Activated T-helper 1 cell treated with anti-CD3 and anti-CD28 coated beads, Interleukin-12 subunit alpha, Interleukin-12 subunit beta, Interleukin-2, Interleukin-4 antibody, amounts not matched to agents 30 ng/mL and 10 ng/mL and 1 ng/mL, durations not matched to agents 14 hours and 24 hours and 36 hours (primary cell): ENCODE data around the gene TLL2. TPM values are rescaled to one million over a fixed set of nuclear protein-coding genes. Genes with fewer than 3 reads are reported as not detected.

Experiments used
- DNase-seq: peaks from one replicate; pipeline ENCODE4 v3.0.0; 2021; ENCODE audit warnings: low spot score
- H3K27ac Mint-ChIP-seq: one replicate; pipeline ENCODE4 v1.8.0; 2021; ENCODE audit warnings: mild to moderate bottlenecking, mixed read lengths
- H3K27me3 Mint-ChIP-seq: one replicate; pipeline ENCODE4 v1.8.0; 2022; ENCODE audit warnings: mild to moderate bottlenecking, moderate library complexity, mixed read lengths; ENCODE audit not compliant: insufficient read depth
- H3K36me3 Mint-ChIP-seq: one replicate; pipeline ENCODE4 v1.8.0; 2021; ENCODE audit warnings: low read depth, mixed read lengths
- H3K4me1 Mint-ChIP-seq: one replicate; pipeline ENCODE4 v1.8.0; 2021; ENCODE audit warnings: low read depth, mixed read lengths
- H3K4me3 Mint-ChIP-seq: one replicate; pipeline ENCODE4 v1.8.0; 2021; ENCODE audit warnings: mild to moderate bottlenecking, moderate library complexity, mixed read lengths
- H3K9me3 Mint-ChIP-seq: one replicate; pipeline ENCODE4 v1.8.0; 2021; ENCODE audit warnings: mixed read lengths
- intact Hi-C: fragments of 100-400 bp; cut with micrococcal nuclease; formaldehyde crosslinking; loops from one replicate; pipeline ENCODE4 v1.15.1; 2024
- total RNA-seq: library from RNA; stranded (reverse); gene quantifications from 2 replicates; pipeline ENCODE4 v1.2.3, GENCODE V29; 2022

TLL2 gene
- total RNA-seq, 1 donor from 2014 or later, result not detected

GRCh38 chr10:96473866-96474265 lies 39.9 kb downstream of the TLL2 start:
- no peaks in the 10 kb centered on the region for H3K36me3 Mint-ChIP-seq
- peaks cover 12% of the 10 kb centered on the region for H3K27me3 Mint-ChIP-seq

GRCh38 chr10:96470116-96470743 lies 43.5 kb downstream of the TLL2 start:
- Mint-ChIP-seq H3K4me3 (no peak overlapping the region), H3K9me3 (no peaks in the 10 kb centered on the region), H3K27ac (no peak overlapping the region), H3K27me3 (peaks cover 19% of the 10 kb centered on the region), H3K4me1 (no peaks in the 10 kb centered on the region), H3K36me3 (no peaks in the 10 kb centered on the region)
- intact Hi-C loops, result no loop called here
- DNase-seq, result no peak

More at GRCh38 chr10:96473866-96474265, 39.9 kb downstream of the TLL2 start:
- DNase-seq, result no peak
- Mint-ChIP-seq H3K9me3 (no peaks in the 10 kb centered on the region), H3K4me1 (no peaks in the 10 kb centered on the region), H3K27ac (no peak overlapping the region), H3K4me3 (no peak overlapping the region)
- intact Hi-C loops, result no loop called here

GRCh38 chr10:96468845-96469244 lies 44.9 kb downstream of the TLL2 start:
- H3K27ac Mint-ChIP-seq, result no peak overlapping the region
- H3K9me3 Mint-ChIP-seq, result no peaks in the 10 kb centered on the region
- peaks cover 19% of the 10 kb centered on the region for H3K27me3 Mint-ChIP-seq

GRCh38 chr10:96465599-96465998 lies 48.1 kb downstream of the TLL2 start:
- peaks cover 3% of the 10 kb centered on the region for H3K9me3 Mint-ChIP-seq
- peaks cover 14% of the 10 kb centered on the region for H3K27me3 Mint-ChIP-seq
- no peaks in the 10 kb centered on the region for H3K36me3 Mint-ChIP-seq
- H3K27ac Mint-ChIP-seq, result no peak overlapping the region
- H3K4me1 Mint-ChIP-seq, result no peaks in the 10 kb centered on the region
- no peak for DNase-seq
- intact Hi-C loops, result no loop called here
- no peak overlapping the region for H3K4me3 Mint-ChIP-seq

More at GRCh38 chr10:96468845-96469244, 44.9 kb downstream of the TLL2 start:
- DNase-seq, result no peak
- intact Hi-C loops, result no loop called here
- Mint-ChIP-seq H3K36me3 (no peaks in the 10 kb centered on the region), H3K4me3 (no peak overlapping the region), H3K4me1 (no peaks in the 10 kb centered on the region)

DNA sequence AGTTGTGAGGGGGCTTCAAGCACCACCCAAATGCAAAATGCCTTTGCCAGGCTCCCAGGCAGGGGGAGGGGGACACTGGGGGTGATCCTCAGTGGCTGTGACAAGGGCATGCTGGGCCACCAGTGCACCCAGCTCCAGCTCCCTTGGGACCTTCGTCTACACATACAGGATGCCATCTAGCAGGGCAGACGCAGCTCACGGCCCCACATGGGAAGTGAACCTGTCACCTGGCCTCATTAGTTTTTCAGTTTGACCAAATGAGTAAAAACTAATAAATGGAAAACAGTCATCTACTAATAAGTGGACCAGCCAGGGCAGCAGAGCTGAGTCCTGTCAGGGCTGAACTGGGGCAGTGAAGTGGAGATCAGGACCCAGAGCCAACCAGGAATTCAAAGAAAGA lies 50.2 kb downstream of the TLL2 start:
- Mint-ChIP-seq H3K9me3 (peaks cover 5% of the 10 kb centered on the region), H3K4me1 (no peaks in the 10 kb centered on the region), H3K4me3 (no peak overlapping the region), H3K36me3 (no peaks in the 10 kb centered on the region), H3K27me3 (peaks cover 12% of the 10 kb centered on the region), H3K27ac (no peak overlapping the region)
- intact Hi-C loops, result no loop called here
- DNase-seq, result no peak

- no peaks in the 10 kb centered on the region for H3K36me3 Mint-ChIP-seq
- no peaks in the 10 kb centered on the region for H3K4me1 Mint-ChIP-seq
- peaks cover 5% of the 10 kb centered on the region for H3K9me3 Mint-ChIP-seq
- H3K4me3 Mint-ChIP-seq, result no peak overlapping the region
- no peak for DNase-seq
- H3K27me3 Mint-ChIP-seq, result peaks cover 9% of the 10 kb centered on the region
- no peak overlapping the region for H3K27ac Mint-ChIP-seq
- intact Hi-C loops, result no loop called here
These were observed 51.0 kb downstream of the TLL2 start for GRCh38 chr10:96462606-96463151.

GRCh38 chr10:96460316-96460715 lies 53.4 kb downstream of the TLL2 start:
- Mint-ChIP-seq H3K4me3 (no peak overlapping the region), H3K27me3 (peaks cover 7% of the 10 kb centered on the region), H3K4me1 (no peaks in the 10 kb centered on the region), H3K9me3 (peaks cover 5% of the 10 kb centered on the region), H3K36me3 (no peaks in the 10 kb centered on the region), H3K27ac (no peak overlapping the region)
- DNase-seq, result no peak
- intact Hi-C loops, result no loop called here

DNA sequence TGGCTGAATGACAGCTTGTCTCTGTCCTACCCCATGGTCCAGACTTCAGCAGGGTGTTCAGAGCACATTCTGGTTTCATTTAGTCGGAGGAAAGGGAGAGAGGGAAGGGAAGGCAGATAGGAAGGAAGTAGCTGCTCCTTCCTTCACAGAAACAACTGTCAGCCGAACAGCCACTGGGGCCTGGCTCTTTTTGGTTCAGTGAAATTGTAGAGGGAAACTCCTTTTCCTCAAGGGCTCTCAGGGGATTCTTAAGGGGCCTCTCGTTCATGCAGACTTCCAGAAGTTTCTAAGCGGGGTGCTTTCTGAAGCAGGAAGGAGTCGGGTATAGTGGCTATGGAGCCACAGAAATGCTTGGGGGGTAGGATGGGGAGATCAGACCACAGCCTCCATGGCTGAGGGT lies 56.4 kb downstream of the TLL2 start:
- H3K36me3 Mint-ChIP-seq, result no peaks in the 10 kb centered on the region
- H3K27ac Mint-ChIP-seq, result no peak overlapping the region
- H3K4me1 Mint-ChIP-seq, result no peaks in the 10 kb centered on the region
- peaks cover 5% of the 10 kb centered on the region for H3K9me3 Mint-ChIP-seq
- no peak overlapping the region for H3K4me3 Mint-ChIP-seq
- no peak for DNase-seq
- H3K27me3 Mint-ChIP-seq, result peaks cover 5% of the 10 kb centered on the region
- intact Hi-C loops, result no loop called here

GRCh38 chr10:96456296-96456840 lies 57.4 kb downstream of the TLL2 start:
- Mint-ChIP-seq H3K27ac (no peak overlapping the region), H3K4me3 (no peak overlapping the region), H3K27me3 (peaks cover 5% of the 10 kb centered on the region), H3K9me3 (peaks cover 5% of the 10 kb centered on the region), H3K36me3 (no peaks in the 10 kb centered on the region), H3K4me1 (no peaks in the 10 kb centered on the region)
- DNase-seq, result no peak
- intact Hi-C loops, result no loop called here

DNA sequence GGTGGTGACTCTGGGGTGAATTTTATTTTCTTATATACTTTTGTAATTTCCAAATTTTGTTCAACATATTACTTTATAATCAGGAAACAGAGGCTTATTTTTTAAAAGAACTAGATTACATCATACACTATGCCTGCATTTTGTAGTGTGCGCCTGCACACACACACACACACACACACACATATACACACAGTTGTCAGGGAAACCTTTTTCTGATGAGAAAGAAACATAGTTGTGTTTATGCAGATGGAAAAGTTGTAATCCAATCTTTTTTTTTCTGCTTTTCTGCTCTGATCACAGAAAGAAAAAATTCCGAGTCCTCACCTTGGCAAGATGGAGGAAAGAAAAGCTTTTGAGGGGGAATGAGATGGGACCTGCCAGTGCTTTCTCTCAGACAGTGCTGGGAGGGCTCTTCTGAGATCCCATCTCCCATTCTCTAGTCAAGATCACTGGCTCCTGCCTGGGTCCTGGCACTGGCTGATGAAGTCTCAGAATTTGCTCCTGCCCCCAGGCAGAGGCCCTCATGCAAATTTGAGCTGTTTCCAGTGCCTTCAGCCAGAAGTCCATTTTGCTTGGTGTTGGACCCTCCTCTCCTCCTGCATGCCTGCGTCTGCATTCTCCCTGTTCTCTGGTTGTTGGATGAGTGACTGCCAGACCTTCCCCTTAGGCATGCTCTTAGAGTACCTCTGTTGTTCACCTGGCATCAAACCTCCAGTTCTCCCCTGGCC lies 59.7 kb downstream of the TLL2 start:
- DNase-seq, result no peak
- no peak overlapping the region for H3K27ac Mint-ChIP-seq
- intact Hi-C loops, result no loop called here
- no peaks in the 10 kb centered on the region for H3K36me3 Mint-ChIP-seq
- peaks cover 3% of the 10 kb centered on the region for H3K27me3 Mint-ChIP-seq
- no peak overlapping the region for H3K4me3 Mint-ChIP-seq
- H3K9me3 Mint-ChIP-seq, result no peaks in the 10 kb centered on the region
- H3K4me1 Mint-ChIP-seq, result no peaks in the 10 kb centered on the region

GRCh38 chr10:96452494-96453153 lies 61.1 kb downstream of the TLL2 start:
- Mint-ChIP-seq H3K4me1 (no peaks in the 10 kb centered on the region), H3K27ac (no peak overlapping the region), H3K36me3 (no peaks in the 10 kb centered on the region), H3K9me3 (no peaks in the 10 kb centered on the region), H3K27me3 (peaks cover 3% of the 10 kb centered on the region), H3K4me3 (no peak overlapping the region)
- DNase-seq, result no peak
- intact Hi-C loops, result no loop called here

DNA sequence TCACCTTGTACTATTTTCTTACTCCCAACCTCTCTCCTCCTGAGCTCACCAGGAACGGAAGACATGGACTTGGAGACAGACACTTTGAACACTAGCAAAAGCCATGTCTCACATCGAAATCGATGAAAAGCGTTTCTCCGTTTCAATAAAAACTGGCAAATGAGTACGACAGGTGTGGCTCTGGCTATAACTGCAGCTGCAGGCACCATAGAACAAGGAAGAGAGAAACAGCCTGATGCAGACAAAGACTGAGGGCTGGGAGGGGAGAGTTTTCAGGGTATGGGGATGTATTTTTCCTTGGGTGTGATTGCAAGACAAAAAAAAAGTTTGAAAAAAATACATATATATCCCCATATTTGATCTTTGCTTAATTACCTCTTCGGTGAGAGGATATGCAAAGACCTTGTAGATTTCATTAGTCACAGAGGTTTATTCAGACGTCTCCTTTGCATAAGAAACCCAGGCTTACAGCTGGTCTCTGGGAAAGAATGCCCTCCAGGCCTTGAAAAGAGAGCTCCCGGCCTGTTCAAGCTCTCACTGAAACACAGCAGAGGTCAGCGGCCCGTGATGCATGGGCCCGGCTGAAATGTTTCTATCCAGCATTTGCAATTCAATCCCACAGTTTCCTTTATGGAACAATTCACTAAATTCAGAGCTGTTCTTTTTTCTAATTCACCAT lies 63.1 kb downstream of the TLL2 start:
- H3K27me3 Mint-ChIP-seq, result peaks cover 3% of the 10 kb centered on the region
- intact Hi-C loops, result no loop called here
- no peaks in the 10 kb centered on the region for H3K9me3 Mint-ChIP-seq
- no peak for DNase-seq
- H3K4me1 Mint-ChIP-seq, result no peaks in the 10 kb centered on the region
- no peak overlapping the region for H3K27ac Mint-ChIP-seq
- no peak overlapping the region for H3K4me3 Mint-ChIP-seq
- H3K36me3 Mint-ChIP-seq, result no peaks in the 10 kb centered on the region
